GM10266 (cell line): ENCODE results near the gene MCAT.
"Not testable (repeated sequence)": the region's sequence is repeated elsewhere in the genome, so short reads cannot be mapped to it uniquely, and the experiment has no call there.

ENCODE experiments used
- DNase-seq: peaks from one replicate; pipeline ENCODE4 v3.0.0; 2012; ENCODE audit errors: extremely low spot score
- TF ChIP-seq, protein P1 (sequence below): IDR thresholded peaks from 2 replicates; pipeline ENCODE4 v1.5.1; 2012; ENCODE audit warnings: mild to moderate bottlenecking, low read depth; ENCODE audit not compliant: control insufficient read depth, insufficient read depth; ENCODE audit errors: missing control alignments

The MCAT gene

DNA sequence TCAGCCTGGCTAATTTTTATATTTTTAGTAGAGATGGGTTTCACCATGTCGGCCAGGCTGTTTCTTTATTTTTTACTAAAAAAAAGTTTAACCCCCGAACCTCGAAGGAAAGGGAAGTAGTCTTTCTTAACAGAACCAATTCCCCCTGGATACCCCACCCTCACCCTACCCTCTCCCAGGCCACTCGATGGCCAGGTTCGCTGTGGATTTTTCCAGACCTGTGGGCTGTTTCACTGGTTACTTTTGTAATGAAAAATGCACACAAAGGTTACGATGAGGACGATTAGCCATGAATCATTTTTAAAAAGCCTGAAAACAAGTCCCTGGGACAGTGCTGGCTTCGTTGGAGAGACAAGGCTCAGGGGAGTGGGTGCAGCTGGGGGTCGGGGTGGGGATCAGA is 10.7 kb upstream of the MCAT start:
- DNase-seq, result no peak
- TF ChIP-seq, protein P1, sequence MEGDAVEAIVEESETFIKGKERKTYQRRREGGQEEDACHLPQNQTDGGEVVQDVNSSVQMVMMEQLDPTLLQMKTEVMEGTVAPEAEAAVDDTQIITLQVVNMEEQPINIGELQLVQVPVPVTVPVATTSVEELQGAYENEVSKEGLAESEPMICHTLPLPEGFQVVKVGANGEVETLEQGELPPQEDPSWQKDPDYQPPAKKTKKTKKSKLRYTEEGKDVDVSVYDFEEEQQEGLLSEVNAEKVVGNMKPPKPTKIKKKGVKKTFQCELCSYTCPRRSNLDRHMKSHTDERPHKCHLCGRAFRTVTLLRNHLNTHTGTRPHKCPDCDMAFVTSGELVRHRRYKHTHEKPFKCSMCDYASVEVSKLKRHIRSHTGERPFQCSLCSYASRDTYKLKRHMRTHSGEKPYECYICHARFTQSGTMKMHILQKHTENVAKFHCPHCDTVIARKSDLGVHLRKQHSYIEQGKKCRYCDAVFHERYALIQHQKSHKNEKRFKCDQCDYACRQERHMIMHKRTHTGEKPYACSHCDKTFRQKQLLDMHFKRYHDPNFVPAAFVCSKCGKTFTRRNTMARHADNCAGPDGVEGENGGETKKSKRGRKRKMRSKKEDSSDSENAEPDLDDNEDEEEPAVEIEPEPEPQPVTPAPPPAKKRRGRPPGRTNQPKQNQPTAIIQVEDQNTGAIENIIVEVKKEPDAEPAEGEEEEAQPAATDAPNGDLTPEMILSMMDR, result no peak

DNA sequence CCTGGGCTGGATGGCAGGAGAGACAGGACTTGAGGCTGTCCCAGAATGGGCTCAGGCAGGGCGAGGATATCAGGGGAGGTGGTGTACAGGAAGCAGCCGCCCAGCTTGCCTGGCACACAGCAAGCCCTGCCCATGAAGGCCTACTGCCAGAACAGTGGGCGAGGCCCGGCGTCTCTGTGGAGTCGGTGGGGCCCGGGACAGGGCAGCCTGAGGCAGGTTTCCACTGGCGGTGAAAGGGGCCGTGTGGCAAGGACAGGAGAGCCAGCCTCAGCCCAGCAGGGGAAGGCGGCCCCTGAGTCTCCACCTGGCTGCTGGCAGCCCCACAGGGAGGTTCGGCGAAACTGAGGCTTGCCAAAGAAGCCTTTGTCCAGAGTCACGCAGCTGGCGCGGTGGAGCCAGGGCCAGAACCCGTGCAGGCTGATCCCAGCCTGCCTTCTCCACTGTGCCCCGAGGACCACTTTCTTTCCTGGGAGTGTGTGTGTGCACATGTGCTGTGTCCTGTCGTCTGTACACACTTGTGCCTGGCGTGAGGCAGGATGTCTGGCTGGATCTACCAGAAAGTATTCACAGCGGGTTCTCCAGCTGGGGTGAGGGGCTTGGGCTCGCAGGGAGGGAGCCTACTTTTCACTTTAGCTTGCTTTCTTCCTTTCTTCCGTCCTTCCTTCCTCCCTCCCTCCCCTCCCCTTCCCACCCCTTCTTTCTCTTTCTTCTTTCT is 9.3 kb upstream of the MCAT start:
- TF ChIP-seq, protein P1, result no peak
- DNase-seq, result peak; percentile 61

DNA sequence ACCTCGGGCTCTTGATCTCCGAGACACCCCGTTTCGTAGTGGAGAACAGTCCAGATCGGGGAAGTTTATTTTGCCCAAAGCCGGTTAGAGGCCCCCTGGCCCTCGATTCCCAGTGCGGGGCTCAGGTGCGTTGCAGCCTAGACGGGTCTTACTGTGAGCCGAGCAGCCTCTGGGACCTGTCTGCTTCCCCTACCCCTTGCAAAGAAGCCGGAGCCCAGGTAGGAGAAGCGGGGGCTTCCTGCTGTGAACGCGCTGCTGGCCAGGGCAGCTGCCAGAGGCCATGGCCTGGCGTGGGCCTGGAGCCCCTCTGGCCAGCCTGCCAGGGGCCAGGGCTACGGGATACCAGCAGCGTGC is 8.8 kb upstream of the MCAT start:
- DNase-seq, result peak; percentile 56
- TF ChIP-seq, protein P1, result no peak

DNA sequence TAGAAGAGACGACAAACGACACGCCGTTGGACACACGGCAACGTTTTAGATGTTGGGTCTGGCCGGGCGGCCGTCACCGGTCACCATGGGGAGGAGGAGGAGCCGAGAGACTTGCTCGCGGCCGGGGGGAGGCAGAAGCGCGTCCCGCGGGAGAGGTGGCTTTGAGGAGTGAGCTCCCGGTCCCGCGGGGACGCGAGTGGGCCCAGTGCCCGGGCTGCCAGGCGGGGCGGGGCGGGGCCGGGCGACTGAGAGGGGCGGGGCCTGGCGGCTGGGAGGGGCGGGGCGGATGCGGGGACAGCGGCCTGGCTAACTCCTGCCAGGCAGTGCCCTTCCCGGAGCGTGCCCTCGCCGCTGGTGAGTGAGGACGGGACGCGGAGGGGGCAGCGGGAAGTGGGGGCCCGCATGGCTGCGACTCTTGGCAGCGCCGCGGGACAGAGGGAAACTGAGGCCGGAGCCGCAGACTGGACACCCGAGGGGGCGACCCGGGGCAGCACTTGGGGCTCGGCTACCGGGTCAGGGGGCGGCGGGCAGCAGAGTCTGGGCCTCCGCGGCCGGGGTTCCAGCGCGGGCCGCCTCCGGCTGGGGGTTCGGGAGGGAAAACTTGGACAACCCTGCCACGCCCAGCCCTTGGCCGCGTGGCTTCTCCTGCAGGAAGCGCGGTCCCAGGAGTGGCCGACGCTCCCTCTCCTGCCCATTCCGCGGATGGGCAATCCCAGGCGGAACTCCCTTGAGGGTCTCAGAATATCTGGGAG is 8.2 kb upstream of the MCAT start, which contains the start of gene TSPO:
TSPO (plus strand) TSS at position 309 of the 752 bp plus-strand sequence. CDS start 7,680 bp downstream, outside the sequence.
- TF ChIP-seq, protein P1, result no peak
- peak; percentile 82 for DNase-seq

DNA sequence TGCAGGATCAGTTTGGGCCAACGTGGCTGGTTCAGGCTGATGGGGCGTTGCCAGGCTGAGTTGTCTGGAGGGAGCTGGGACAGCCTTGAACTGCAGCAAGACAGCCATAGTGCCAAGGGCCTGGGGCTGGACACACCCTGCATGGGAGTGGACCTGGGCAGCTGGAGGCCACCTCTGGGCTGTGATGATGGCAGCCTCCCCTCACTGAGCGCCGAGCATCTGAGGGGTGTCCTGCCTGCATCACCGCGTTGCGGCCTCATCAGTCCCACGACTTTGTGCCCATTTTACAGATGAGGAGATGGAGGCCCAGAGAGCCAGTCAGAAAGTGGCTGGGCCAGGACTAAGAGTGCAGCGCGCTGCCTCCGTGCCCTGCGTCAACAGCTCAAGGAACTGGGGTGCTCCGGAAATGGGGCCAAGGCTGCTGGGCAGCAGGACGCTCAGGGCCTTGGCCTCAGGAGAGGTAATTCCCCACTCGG is 7.6 kb upstream of the MCAT start:
- DNase-seq, result no peak
- TF ChIP-seq, protein P1, result no peak

- DNase-seq, result no peak
- TF ChIP-seq, protein P1, result no peak
Measured at GRCh38 chr22:43148581-43148980, 5.4 kb upstream of the MCAT start.

DNA sequence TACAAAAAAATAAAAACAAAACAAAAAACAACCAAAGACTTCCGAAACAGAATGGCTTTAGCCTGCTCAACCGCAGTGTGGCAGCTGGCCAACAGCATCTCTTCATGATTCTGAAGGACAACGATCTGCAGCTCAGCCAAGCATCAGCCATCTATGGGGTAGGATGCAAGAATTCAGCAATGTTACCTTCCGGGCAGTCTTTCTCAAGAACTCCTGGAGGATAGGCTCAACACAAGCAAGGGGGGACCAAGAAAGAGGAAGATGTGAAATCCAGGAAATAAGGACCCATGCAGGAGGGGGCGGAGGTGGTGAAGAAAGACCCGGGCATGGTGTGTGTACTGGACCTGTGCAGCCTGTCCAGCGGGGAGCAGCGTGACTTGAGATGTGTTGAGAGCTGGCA is 4.6 kb upstream of the MCAT start:
- TF ChIP-seq, protein P1, result no peak
- peak; percentile 75 for DNase-seq

GRCh38 chr22:43146332-43146731 is 3.1 kb upstream of the MCAT start:
- DNase-seq, result not testable (repeated sequence)

GRCh38 chr22:43145371-43145770 is 2.2 kb upstream of the MCAT start:
- DNase-seq, result not testable (repeated sequence)
